NOMO-1 treated with dmso at 0.1 percent for 144 hours (cell line): ENCODE measurements around the gene MYH16.
"Not testable (repeated sequence)": the region's sequence is repeated elsewhere in the genome, so short reads cannot be mapped to it uniquely, and the experiment has no call there.

Experiments
- DNase-seq: peaks from one replicate; lab custom pipeline; 2025; ENCODE audit not compliant: unreplicated experiment; lab: John Stamatoyannopoulos, UW

The MYH16 gene

DNA sequence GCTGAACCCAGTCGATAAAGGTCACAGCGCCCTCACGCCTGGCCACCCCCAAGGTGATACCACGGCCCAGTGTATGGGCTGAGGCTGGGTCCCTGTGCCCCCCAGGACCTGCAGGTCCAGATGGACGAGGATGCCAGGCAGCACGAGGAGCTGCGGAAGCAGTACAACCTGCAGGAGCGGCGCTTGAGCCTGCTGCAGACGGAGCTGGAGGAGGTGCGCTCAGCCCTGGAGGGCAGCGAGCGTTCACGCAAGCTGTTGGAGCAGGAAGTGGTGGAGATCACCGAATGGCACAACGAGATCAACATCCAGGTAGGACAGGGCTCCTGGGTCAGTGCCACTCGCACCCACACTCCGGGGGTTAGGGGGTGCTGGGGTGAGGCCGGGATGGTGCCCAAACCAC, 28.9 kb downstream of the MYH16 start:
- DNase-seq, result no peak

DNA sequence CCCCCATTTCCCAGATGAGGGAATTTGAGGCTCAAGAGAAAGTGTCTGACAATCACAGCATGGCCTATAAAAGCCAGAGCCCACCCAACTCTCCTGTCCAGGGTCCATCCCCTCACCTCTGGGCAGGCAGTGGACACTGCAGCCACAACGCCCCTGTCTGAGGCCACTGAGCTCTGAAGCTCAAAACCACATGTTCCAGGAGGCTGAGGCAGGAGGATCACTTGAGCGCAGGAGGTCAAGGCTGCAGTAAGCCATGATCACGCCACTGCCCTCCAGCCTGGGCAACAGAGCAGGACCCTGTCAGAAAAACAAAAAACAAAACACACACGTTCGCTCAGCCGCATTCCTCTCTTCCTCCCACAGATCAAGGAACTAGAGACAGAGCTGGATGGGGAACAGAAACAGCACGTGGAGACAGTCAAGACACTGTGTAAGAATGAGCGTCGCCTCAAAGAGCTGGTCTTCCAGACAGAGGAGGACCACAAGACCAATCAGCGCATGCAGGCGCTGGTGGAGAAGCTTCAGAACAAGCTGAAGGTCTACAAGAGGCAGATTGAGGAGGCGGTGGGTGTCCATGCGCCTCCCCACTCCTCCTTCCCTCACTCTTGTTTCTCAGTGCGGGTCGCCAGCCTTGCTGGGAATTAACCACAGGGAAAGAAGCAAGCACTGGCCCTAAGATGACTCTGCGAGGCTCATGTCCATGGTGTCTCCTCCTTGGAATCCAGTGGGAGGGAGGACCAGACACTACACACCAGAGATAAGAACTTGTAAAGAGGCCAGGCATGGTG, 33.0 kb downstream of the MYH16 start:
- no peak for DNase-seq

DNA sequence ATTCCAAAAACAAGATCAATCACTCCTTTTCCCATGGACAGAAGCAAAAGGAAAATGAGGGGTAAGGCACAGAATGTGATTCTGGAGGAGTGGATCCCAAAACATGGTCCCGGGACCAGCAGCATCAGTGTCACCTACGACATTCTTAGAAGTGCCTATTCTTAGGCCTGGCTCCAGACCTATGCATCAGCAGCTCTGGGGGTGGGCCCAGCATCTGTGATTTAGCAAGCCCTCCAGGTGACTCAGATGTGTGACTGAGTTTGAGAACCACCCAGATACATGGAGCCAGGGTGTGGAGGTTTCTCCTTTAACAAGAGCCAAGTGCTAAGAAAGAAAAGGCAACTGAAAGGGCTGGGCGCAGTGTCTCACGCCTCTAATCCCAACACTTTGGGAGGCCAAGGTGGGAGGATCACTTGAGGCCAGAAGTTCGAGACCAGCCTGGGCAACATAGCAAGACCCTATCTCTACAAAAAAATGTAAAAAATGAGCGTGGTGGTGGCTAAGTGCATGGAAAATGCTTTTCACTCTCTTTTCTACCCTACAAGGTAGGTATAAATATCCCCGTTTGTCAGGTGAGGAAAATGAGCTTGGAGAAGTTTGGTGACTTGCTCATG, 35.9 kb downstream of the MYH16 start:
- no peak for DNase-seq

DNA sequence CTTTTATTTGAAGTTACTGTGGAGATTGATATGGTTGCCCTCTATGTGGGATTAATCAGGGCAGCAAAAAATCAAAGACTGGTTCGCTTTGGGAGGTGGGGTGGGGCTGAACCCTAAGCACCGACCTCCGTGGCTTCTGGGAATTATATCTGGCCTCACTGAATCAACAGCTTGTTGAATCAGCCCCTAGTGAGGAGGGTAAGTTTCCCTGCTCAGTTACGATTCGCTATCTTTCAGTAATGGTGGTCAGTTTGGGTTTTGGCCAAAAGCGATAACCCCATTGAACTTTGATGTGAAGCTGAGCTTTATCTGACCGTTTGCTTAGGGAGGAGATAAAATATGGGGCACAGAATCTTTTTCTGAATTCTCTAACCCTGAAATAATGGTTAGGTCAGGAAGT, 36.5 kb downstream of the MYH16 start:
- no peak for DNase-seq

DNA sequence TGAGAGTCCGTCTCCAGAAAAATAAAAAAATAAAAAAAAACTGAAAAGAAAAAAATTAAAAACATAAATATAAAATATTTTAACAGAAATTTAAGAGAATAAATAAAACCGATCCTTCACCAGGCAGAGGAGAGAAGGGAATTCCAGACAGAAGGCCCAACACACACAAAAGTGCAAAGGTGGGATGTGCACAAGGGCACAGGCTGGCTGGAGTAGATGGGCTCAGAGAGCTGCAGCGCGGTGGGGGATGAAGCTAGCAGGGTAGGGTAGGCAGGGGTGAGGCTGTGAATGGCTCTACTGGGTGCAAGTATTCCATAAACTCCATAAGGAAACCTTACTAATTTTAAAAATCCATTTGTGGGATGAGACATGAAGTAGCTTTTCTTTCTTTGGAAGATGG, 37.4 kb downstream of the MYH16 start:
- no peak for DNase-seq

DNA sequence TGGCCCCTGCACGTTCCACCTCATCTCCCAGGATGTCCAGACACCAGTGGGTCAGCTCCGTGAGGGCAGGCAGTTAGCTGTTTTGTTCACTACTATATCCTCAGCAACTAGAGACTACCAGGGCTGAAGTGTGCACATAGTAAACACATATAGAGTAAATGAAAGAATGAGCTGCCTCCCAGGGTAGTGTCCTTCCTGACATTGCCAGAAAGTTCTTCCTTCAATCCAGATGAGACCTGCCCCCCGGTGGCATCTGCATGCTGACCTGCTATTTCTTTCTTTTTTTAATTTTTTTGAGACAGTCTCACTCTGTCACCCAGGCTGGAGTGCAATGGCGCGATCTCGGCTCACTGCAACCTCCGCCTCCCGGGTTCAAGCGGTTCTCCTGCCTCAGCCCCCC, 39.1 kb downstream of the MYH16 start:
- DNase-seq, result no peak

DNA sequence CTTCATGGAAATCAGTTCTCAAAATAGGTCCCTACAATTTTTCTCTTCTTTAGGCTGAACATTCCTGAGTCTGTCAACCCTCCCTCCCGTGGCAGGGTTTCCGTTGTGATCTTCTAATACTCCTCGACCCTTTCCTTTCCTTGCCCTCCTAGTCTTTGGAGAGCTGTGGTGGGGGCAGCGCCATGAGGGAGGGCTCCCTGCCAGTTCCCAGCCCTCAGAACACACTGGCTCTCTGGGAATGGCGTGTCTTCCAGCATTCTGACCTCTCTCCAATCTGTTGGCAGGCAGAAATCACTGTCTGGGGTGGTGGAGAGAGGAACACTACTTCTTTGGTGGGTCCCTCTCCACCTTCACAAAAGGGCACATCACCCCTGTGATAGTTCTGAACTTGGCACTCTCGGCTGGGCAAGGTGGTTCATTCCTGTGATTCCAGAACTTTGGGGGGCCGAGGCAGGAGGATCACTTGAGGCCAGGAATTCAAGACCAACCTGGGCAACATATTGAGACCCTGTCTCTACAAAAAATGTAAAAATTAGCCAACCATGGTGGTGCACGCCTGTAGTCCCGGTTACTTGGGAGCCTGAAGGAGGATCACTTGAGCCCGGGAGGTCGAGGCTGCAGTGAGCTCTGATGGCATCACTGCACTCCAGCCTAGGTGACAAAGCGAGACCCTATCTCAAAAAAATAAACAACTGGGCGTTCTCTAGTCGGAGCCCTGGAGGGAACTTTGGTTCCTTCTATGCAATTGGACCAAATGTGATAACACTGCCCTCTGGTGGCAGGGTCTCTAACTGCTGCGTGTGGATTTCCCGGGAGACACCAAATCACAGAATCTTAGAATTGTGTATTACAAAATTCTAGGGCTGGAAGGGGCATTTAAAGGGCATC, 39.9 kb downstream of the MYH16 start:
- DNase-seq, result no peak

DNA sequence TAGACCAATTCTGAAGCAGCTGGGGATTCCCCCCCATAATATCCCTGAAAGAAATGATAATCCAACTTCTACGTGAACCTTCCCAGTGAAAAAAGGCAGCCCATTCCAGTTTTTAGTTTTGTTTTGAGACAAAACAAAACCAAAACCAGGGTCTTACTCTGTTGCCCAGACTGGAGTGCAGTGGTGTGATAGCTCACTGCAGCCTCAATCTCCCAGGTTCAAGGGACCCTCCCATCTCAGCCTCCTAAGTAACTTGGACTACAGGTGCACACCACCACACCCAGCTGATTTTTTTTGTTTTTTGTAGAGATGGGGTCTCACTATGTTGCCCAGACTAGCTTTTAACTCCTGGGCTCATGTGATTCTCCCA, 40.5 kb downstream of the MYH16 start:
- no peak for DNase-seq

DNA sequence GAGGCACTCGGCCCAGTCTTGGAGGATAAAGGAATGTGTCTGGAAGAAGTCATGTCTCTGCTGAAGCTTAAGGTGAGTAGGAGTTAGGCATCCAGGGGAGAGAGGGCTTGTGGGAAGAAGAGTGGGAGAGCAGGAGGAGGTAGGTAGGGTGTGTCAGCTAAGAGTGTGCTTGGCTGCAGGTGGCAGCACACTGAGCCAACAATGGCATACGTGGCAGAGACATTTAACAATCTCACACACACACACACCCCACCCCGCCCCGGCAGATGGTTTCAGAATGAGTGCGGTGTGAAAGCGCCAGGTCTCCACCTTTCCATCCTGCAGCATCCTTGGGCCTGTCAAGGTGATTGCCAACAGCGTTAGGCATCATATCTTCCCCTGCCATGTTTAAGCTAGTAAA, 41.9 kb downstream of the MYH16 start:
- DNase-seq, result no peak

DNA sequence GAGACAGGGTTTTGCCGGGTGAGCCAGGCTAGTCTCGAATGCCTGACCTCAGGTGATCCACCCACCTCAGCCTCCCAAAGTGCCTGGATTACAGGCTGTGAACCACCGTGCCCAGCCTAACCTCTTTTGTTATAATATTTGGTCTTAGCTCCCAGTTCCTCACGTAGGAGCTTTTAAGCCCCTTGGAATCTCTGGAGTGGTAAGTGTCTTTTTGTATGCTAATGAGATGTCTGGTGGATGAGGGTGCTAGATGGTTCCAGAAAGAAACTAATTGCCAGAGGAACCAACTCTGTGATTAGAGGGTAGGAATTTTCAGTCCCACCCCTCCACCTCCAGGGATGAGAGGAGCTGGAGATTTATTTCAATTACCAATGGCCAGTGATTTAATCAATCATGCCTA, 47.7 kb downstream of the MYH16 start:
- no peak for DNase-seq

DNA sequence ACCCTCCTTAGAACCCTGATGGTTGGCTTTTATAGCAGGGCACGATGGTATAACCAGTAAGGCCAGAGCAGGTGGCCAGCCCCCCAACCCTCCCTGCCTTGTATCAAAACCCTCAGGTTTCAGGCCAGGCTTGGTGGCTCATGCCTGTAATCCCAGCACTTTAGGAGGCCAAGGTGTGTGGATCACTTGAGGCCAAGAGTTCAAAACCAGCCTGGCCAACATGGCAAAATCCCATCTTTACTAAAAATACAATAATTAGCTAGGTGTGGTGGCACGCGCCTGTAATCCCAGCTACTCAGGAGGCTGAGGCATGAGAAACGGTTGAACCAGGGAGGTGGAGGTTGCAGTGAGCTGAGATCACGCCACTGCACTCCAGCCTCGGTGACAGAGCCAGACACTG, 50.0 kb downstream of the MYH16 start:
- DNase-seq, result not testable (repeated sequence)

DNA sequence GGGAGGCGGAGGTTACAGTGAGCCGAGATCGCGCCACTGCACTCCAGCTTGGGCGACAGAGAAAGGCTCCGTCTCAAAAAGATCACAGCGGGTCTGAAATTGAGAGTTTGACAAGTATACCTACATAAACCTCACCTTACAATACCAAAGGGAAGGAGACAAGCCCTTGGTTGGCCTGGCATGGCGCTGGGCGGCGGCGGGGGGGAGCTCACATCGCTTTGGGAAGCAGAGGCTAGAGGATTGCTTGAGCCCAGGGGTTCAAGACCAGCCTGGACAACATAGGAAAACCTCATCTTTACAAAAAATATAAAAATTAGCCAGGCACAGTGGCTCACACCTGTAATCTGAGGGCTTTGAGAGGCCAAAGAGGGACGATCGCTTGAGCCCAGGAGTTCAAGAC, 51.9 kb downstream of the MYH16 start:
- DNase-seq, result no peak

DNA sequence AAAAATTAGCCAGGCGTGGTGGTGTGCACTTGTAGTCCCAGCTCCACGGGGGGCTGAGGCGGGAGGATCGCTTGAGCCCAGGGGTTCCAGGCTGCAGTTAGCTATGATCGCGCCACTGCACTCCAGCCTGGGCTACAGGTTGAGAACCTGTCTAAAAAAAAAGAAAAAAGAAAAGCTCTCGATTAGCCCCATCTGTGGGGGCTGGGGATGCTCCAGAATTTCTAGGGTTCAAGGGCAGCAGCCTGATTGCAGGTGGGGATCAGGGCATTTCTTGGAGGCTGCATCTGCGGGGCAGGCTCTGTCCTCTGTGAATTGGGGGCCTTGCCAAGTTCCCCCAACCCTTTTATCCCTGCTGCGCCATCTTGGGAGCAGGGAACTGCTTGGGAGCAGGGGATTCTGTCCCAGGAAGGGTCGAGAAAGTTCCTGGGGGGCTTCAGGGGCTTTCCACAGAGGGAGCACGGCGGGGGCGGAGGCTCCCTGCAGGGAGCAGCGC, 52.4 kb downstream of the MYH16 start:
- DNase-seq, result no peak

DNA sequence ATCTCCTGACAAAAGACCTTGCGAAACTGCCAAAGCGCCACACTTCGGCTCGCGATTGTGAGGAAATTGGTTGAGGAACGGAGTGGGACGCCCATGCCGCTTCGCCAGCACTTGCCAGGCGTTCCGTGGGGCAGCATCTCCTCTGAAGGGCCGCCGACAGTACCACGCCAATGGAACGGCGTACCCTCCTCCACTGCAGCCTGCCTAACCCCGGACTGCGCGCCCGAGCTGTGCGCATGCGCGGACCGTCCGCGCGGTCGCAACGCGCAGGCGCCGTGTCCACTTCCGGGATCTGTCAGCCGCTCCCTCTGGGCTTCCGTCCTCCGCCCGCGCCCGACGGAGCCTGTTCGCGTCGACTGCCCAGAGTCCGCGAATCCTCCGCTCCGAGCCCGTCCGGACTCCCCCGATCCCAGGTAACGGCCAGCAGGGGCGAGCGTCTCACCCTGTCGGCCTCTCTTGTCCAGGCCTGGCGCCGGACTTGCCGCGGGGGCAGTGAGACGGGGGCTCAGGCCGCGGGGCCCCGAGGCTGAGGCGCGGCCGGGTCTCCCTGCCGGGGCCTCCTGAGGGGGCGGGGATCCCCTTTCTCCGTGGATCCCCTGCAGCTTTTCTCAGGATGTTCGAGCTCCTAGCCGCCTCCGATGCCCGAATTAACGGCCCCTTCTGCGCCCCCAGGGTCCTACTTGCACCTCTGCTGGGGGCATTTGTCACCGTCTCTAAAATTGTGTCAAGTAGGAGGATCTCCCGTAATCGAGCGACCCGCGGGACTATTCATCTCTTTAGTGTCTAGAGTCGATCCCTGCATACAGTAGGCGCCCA, 53.2 kb downstream of the MYH16 start, which contains the start of gene ARPC1A:
TSS of gene ARPC1A (plus strand) at position 307 of the 816 bp plus-strand sequence. CDS start 7,456 bp downstream, outside the sequence.
- peak; percentile 96 for DNase-seq

DNA sequence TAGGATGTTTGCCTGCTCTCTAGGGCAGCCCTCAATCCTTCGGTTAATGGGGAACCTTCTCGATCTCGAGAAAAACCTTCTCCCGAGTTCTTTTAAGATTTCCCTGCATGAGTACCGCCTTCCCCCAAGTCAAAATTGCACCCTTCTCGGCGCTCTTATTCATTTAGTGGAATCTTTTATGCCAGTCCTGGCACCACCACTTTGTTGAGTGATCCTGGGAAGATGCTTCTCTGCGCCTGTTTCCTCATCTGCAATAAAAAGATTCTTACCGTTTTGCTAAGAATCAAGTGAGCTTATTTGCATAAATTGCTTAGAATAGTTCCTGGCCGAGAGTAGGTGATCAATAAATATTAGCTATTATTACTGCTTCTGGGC, 53.8 kb downstream of the MYH16 start:
- DNase-seq, result no peak

DNA sequence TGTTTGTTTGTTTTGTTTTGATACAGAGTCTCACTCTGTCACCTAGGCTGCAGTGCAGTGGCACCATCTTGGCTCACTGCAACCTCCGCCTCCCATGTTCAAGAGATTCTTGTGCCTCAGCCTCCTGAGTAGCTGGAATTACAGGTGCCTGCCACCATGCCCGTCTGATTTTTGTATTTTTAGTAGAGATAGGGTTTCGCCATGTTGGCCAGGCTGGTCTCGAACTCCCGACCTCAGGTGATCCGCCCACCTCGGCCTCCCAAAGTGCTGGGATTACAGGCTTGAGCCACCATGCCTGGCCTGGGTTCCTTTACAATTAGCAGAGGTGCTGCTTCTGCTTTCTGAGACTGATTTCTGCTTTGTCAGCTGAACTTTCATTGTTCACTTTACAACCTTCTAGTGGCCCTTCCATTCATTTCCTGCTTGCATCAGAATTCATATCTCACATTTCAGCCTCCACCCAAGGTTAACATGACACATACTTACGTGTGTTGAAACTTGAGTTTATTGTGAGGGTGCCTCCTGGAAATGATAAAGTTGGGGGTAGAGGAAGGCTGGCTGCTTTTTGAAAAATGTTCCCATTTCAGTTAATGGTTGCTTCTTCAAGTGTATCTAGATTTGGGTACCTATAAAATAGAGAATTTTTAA, 57.8 kb downstream of the MYH16 start:
- peak; percentile 95 for DNase-seq

DNA sequence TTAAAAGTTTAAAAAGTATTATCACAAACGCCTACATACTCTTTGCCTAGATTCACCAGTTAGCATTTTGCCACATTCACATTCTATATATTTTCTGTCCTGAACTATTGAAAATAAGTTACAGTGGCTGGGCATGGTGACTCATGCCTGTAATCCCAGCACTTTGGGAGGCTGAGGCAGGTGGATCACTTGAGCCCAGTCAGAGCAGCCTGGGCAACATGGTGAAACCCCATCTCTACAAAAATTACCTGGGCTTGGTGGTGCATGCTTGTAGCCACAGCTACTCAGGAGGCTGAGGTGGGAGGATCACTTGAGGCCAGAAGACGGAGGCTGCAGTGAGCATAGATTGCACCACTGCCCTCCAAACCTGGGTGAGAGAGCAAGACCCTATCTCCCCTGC, 58.4 kb downstream of the MYH16 start:
- no peak for DNase-seq

DNA sequence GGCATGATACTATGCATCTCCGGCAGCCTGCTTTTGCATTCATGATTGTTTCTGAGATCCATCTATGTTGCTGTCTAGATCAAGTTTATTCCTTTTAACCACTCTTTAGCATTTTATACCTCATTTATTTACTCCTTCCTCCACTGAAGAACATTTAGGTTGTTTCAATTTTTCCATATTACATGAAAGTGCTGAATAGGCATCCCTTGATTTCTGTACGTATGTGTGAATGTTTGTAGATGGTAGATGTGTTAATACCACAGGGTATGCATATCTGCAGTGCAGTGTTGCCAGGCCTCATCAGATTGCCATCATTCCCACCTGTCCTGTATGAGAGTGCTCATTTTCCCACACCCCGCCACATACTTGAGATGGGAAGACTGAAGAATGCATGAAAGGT, 67.0 kb downstream of the MYH16 start:
- DNase-seq, result no peak

DNA sequence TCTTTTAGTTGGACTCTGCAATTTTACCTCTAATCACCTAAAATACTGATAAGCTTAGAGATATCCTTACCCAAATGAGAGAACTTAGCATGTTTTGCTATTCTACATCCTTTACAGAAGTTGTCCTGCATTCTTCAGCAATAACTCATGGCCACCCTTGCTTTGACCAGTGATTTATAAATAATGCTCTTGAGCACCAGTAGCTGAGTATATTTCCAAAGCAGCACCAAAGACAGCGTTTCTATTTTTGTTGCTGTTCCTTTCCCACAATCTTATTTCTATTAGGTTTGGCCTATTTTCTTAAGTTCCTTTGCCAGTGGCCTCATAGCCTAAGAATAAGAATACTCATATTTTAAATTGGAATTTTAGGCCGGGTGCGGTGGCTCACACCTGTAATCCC, 68.0 kb downstream of the MYH16 start:
- no peak for DNase-seq

DNA sequence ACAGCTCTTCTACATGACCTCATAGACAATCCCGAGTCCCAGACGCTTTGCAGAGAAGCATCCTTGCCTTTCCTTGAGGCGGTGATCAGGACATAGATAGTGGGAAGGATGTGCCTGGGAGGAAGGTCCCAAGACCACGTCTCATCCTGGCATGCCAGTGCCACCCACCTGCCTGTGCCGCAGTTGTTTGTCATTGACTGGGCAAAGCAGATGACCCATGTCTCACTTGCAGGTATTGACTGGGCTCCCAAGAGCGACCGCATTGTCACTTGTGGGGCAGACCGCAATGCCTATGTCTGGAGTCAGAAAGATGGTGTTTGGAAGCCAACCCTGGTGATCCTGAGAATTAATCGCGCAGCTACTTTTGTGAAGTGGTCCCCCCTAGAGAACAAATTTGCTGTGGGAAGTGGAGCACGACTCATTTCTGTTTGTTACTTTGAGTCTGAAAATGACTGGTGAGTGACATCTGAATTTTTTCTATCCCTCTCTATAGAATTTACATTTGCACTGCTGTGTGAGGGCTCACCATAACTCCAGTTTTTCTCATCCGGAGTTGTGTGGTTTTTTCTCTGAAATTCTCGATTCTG, 71.5 kb downstream of the MYH16 start:
- DNase-seq, result no peak
